IMR-90 (cell line): ENCODE data around the gene MAP1LC3A. TPM values are rescaled to one million over a fixed set of nuclear protein-coding genes. Genes with fewer than 3 reads are reported as not detected.

Source experiments
- ATAC-seq: fragments of 200-7000 bp; cut with Tn5 transposase; 2 replicates; pipeline ENCODE4 v1.9.1; 2020; ENCODE audit warnings: low read depth, mild to moderate bottlenecking, moderate library complexity
- BruUV-seq: library from RNA; stranded (reverse); fragments of 400-500 nt; replicated peaks from 2 replicates; lab custom pipeline; 2021; lab: Mats Ljungman, UMichigan
- CTCF ChIA-PET: fragments of 300-600 bp; formaldehyde crosslinking; extraction: SDS; loops from one replicate; lab custom pipeline; 2021; ENCODE audit warnings: antibody characterized with exemption; lab: Yijun Ruan, JAX
- POLR2A ChIA-PET: fragments of 300-600 bp; sonication (Branson Sonifier 250); formaldehyde crosslinking; loops from one replicate; lab custom pipeline; 2022; ENCODE audit warnings: antibody characterized with exemption; ENCODE audit not compliant: unreplicated experiment; lab: Charles Lee
- DNase-seq: peaks from one replicate; pipeline ENCODE4 v3.0.0; 2013
- H2AFZ ChIP-seq: replicated peaks from 2 replicates; pipeline ENCODE3; 2013; ENCODE audit warnings: low read length, mild to moderate bottlenecking; ENCODE audit not compliant: poor library complexity
- H2AK5ac ChIP-seq: 2 replicates; pipeline ENCODE4 v1.6.1; 2013; ENCODE audit warnings: low read depth, low read length, inconsistent platforms
- H2AK9ac ChIP-seq: replicated peaks from 2 replicates; pipeline ENCODE3; 2013; ENCODE audit warnings: mild to moderate bottlenecking, low read depth, low read length, moderate library complexity; ENCODE audit not compliant: poor library complexity
- H2BK120ac ChIP-seq: 2 replicates; pipeline ENCODE4 v1.6.1; 2013; ENCODE audit warnings: low read depth, low read length, inconsistent platforms
- H2BK15ac ChIP-seq: 3 replicates; pipeline ENCODE4 v1.6.1; 2013; ENCODE audit warnings: low read depth, low read length, inconsistent platforms
- H2BK20ac ChIP-seq: 2 replicates; pipeline ENCODE4 v1.6.1; 2013; ENCODE audit warnings: low read depth, mild to moderate bottlenecking, inconsistent platforms, low read length, moderate library complexity
- H2BK5ac ChIP-seq: 2 replicates; pipeline ENCODE4 v1.6.1; 2013; ENCODE audit warnings: mild to moderate bottlenecking, low read depth, low read length, inconsistent platforms; ENCODE audit not compliant: poor library complexity, severe bottlenecking
- H3K14ac ChIP-seq: replicated peaks from 2 replicates; pipeline ENCODE4 v1.6.1; 2013; ENCODE audit warnings: low read depth, low read length, inconsistent platforms
- H3K18ac ChIP-seq: 2 replicates; pipeline ENCODE4 v1.6.1; 2013; ENCODE audit warnings: low read depth, low read length, control low read depth
- H3K23ac ChIP-seq: 2 replicates; pipeline ENCODE4 v1.6.1; 2013; ENCODE audit warnings: low read depth, low read length, inconsistent platforms
- H3K27ac ChIP-seq: 2 replicates; pipeline ENCODE4 v1.5.1; 2013; ENCODE audit warnings: mild to moderate bottlenecking, control low read depth, low read length; ENCODE audit not compliant: insufficient read depth
- H3K27me3 ChIP-seq: 2 replicates; pipeline ENCODE4 v1.6.1; 2013; ENCODE audit warnings: low read length; ENCODE audit not compliant: control insufficient read depth, insufficient read depth
- H3K36me3 ChIP-seq: 2 replicates; pipeline ENCODE4 v1.6.1; 2013; ENCODE audit warnings: low read length, mixed read lengths; ENCODE audit not compliant: control insufficient read depth, insufficient read depth
- H3K4ac ChIP-seq: 2 replicates; pipeline ENCODE4 v1.6.1; 2013; ENCODE audit warnings: low read depth, low read length, inconsistent platforms
- H3K4me1 ChIP-seq: 2 replicates; pipeline ENCODE4 v1.6.1; 2013; ENCODE audit warnings: low read length, mixed read lengths; ENCODE audit not compliant: control insufficient read depth, insufficient read depth
- H3K4me2 ChIP-seq: 2 replicates; pipeline ENCODE4 v1.6.1; 2013; ENCODE audit warnings: low read depth, mild to moderate bottlenecking, control low read depth, low read length, moderate library complexity
- H3K4me3 ChIP-seq: 2 replicates; pipeline ENCODE4 v1.5.1; 2013; ENCODE audit warnings: low read depth, mild to moderate bottlenecking, control low read depth, low read length, moderate library complexity; ENCODE audit not compliant: insufficient read depth
- H3K56ac ChIP-seq: 2 replicates; pipeline ENCODE4 v1.6.1; 2013; ENCODE audit warnings: low read length, inconsistent platforms; ENCODE audit not compliant: insufficient read depth; ENCODE audit errors: extremely low read depth
- H3K79me1 ChIP-seq, 2 experiments: 2 replicates each; pipeline ENCODE4 v1.6.1; 2013; ENCODE audit warnings: low read length in 2 of 2, inconsistent platforms in 1 of 2, low read depth in 1 of 2
- H3K9ac ChIP-seq: 2 replicates; pipeline ENCODE4 v1.6.1; 2013; ENCODE audit warnings: low read depth, low read length, control low read depth
- H3K9me1 ChIP-seq: 2 replicates; pipeline ENCODE4 v1.6.1; 2013; ENCODE audit warnings: low read length, inconsistent platforms; ENCODE audit not compliant: insufficient read depth
- H3K9me3 ChIP-seq: 2 replicates; pipeline ENCODE4 v1.6.1; 2013; ENCODE audit warnings: low read length; ENCODE audit not compliant: control insufficient read depth, insufficient read depth
- H4K20me1 ChIP-seq: 2 replicates; pipeline ENCODE4 v1.6.1; 2013; ENCODE audit warnings: low read length, inconsistent platforms; ENCODE audit not compliant: insufficient read depth
- H4K5ac ChIP-seq: 2 replicates; pipeline ENCODE4 v1.6.1; 2013; ENCODE audit warnings: mild to moderate bottlenecking, low read depth, low read length, control low read depth
- H4K8ac ChIP-seq, 2 experiments: 2 replicates each; pipeline ENCODE4 v1.6.1; 2013; ENCODE audit warnings: low read depth in 2 of 2, low read length in 2 of 2, control low read depth in 1 of 2, inconsistent platforms in 1 of 2
- H4K91ac ChIP-seq: 2 replicates; pipeline ENCODE4 v1.6.1; 2013; ENCODE audit warnings: low read depth, low read length, inconsistent platforms; ENCODE audit not compliant: insufficient read depth
- BHLHE40 ChIP-seq: fragments of 150-350 bp; IDR thresholded peaks from 2 replicates; pipeline ENCODE4 v1.6.1; 2016; ENCODE audit warnings: mild to moderate bottlenecking, low read depth, low read length
- CEBPB ChIP-seq: IDR thresholded peaks from 2 replicates; pipeline ENCODE4 v1.6.1; 2012; ENCODE audit warnings: low read depth, low read length, improper control_type of control experiment
- CHD1 ChIP-seq: IDR thresholded peaks from 2 replicates; pipeline ENCODE4 v1.6.1; 2012; ENCODE audit warnings: low read depth, low read length, improper control_type of control experiment
- FOS ChIP-seq: fragments of 150-350 bp; IDR thresholded peaks from 2 replicates; pipeline ENCODE4 v1.6.1; 2016; ENCODE audit warnings: low read depth, low read length
- MAFK ChIP-seq: IDR thresholded peaks from 2 replicates; pipeline ENCODE4 v1.6.1; 2012; ENCODE audit warnings: low read depth, low read length, improper control_type of control experiment
- MAZ ChIP-seq: IDR thresholded peaks from 2 replicates; pipeline ENCODE4 v1.6.1; 2012; ENCODE audit warnings: low read depth, mild to moderate bottlenecking, low read length, improper control_type of control experiment, moderate library complexity, borderline replicate concordance
- MXI1 ChIP-seq: IDR thresholded peaks from 2 replicates; pipeline ENCODE4 v1.6.1; 2012; ENCODE audit warnings: low read depth, mild to moderate bottlenecking, low read length, moderate library complexity, borderline replicate concordance
- NFE2L2 ChIP-seq: fragments of 150-350 bp; IDR thresholded peaks from 2 replicates; pipeline ENCODE4 v1.6.1; 2016; ENCODE audit warnings: low read depth, mild to moderate bottlenecking, low read length
- POLR2A ChIP-seq: IDR thresholded peaks from 2 replicates; pipeline ENCODE4 v1.6.1; 2012; ENCODE audit warnings: mild to moderate bottlenecking, low read depth, low read length
- RAD21 ChIP-seq: IDR thresholded peaks from 2 replicates; pipeline ENCODE4 v1.6.1; 2012; ENCODE audit warnings: low read length, improper control_type of control experiment
- RCOR1 ChIP-seq: IDR thresholded peaks from 2 replicates; pipeline ENCODE4 v1.6.1; 2012; ENCODE audit warnings: mild to moderate bottlenecking, low read length, improper control_type of control experiment; ENCODE audit not compliant: insufficient replicate concordance
- RFX5 ChIP-seq: IDR thresholded peaks from 2 replicates; pipeline ENCODE4 v1.8.0; 2012; ENCODE audit warnings: low read depth, mild to moderate bottlenecking, low read length, moderate library complexity
- SMC3 ChIP-seq: fragments of 150-350 bp; IDR thresholded peaks from 2 replicates; pipeline ENCODE4 v1.6.1; 2016; ENCODE audit warnings: low read depth, mild to moderate bottlenecking, antibody characterized with exemption, low read length, moderate library complexity
- WGBS, 2 experiments: methylation state at CpG; one replicate each; pipeline versions ENCODE4 v1.1.5 to v1.1.7; 2013; ENCODE audit warnings: missing lambda C conversion rate in 2 of 2; ENCODE audit not compliant: insufficient read length in 1 of 2; ENCODE audit errors: extremely low coverage in 2 of 2; 5-methylcytosine and 5-hydroxymethylcytosine counted together
- dilution Hi-C: fragments of 300-500 bp; cut with HindIII; formaldehyde crosslinking; loops from one replicate; pipeline ENCODE4 v1.14.3; 2018; ENCODE audit warnings: low sequenced_read_pairs; ENCODE audit not compliant: unreplicated experiment
- in situ Hi-C: fragments of 300-500 bp; cut with MboI; formaldehyde crosslinking; loops from 3 replicates; pipeline ENCODE4 v1.14.3; 2019; ENCODE audit warnings: low sequenced_read_pairs, inconsistent platforms, mixed read lengths
- intact Hi-C: fragments of 100-400 bp; cut with micrococcal nuclease; formaldehyde crosslinking; loops from 2 replicates; pipeline ENCODE4 v1.10.0; 2022
- polyA plus RNA-seq, 3 experiments: library from polyadenylated mRNA; depleted of rRNA; stranded (reverse); fragments of >200 nt; gene quantifications; 2 replicates each; pipeline ENCODE4 v1.2.3, GENCODE V29; 2012; ENCODE audit warnings: low replicate concordance in 1 of 3
- total RNA-seq: library from RNA; depleted of rRNA; stranded (reverse); fragments of >200 nt; gene quantifications from 2 replicates; pipeline ENCODE4 v1.2.3, GENCODE V29; 2012
- TF ChIP-seq, protein P1 (sequence below): fragments of 150-350 bp; IDR thresholded peaks from 2 replicates; pipeline ENCODE4 v1.6.1; 2017; ENCODE audit warnings: mild to moderate bottlenecking, antibody characterized with exemption, low read length, low read depth
- TF ChIP-seq, protein P2 (sequence below): fragments of 150-350 bp; IDR thresholded peaks from 2 replicates; pipeline ENCODE4 v1.6.1; 2016; ENCODE audit warnings: low read depth, mild to moderate bottlenecking, low read length, moderate library complexity, borderline replicate concordance
- TF ChIP-seq, protein P3 (sequence below): conservative IDR thresholded peaks from 2 replicates; pipeline ENCODE4 v1.5.1; 2012; ENCODE audit warnings: mild to moderate bottlenecking, low read depth, low read length, improper control_type of control experiment

Gene MAP1LC3A
- total and polyA plus RNA-seq, 2 of the 4 experiments (the other 2 are of a cell fraction): 10.0 to 39.7 TPM

DNA sequence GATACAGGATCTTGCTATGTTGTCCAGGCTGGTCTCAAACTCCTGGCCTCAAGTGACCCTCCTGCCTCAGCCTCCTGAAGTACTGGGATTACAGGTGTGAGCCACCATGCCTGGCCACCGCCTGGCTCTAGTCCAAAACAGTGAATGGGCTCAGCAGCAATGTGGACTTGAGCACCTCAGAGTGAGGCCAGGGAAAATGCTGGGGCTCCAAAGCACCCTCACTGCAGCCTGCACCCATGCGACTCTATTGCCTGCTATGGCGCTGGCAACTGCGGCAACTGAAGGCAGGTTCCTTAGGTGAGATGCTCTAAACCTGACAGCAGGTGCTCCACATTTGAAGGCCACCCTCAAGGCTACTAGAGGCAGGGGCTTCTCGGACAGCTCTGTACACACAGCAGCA is 26.5 kb downstream of the MAP1LC3A start:
- no peak overlapping the region for H3K56ac ChIP-seq
- CTCF ChIA-PET: no interaction called here
- peaks cover 15% of the 10 kb centered on the region for H3K9me1 ChIP-seq
- H4K5ac ChIP-seq: no peak overlapping the region
- H3K9me3 ChIP-seq: no peaks in the 10 kb centered on the region
- no peak overlapping the region for H4K8ac ChIP-seq
- H4K91ac ChIP-seq: no peak overlapping the region
- no peaks in the 10 kb centered on the region for H3K27me3 ChIP-seq
- H3K4me3 ChIP-seq: no peak overlapping the region
- H2AK9ac ChIP-seq: no peak overlapping the region
- no peaks in the 10 kb centered on the region for H4K20me1 ChIP-seq
- dilution Hi-C loops (no loop called here), in situ Hi-C loops (loop anchor here (10.0 kb wide), 1 partner anchor 180 kb away; no protein-coding TSS in a partner anchor), intact Hi-C loops (no loop called here)
- no peak overlapping the region for H3K4ac ChIP-seq
- BruUV-seq: no TSS peak
- no peak overlapping the region for H3K27ac ChIP-seq
- H2BK5ac ChIP-seq: no peak overlapping the region
- H2AK5ac ChIP-seq: no peak overlapping the region
- peaks cover 0 to 3% of the 10 kb centered on the region in 2 experiments; a peak in 2 of 4 replicates for H3K79me1 ChIP-seq
- ATAC-seq (no peak), DNase-seq (no peak)
- WGBS, 2 experiments: 100% methylated on average over 4 of the region's 5 CpGs; no CpG with 5 or more reads in 1 of the 2 experiments
- TF ChIP-seq RFX5 (no peak), NFE2L2 (no peak), MXI1 (no peak), BHLHE40 (no peak), CHD1 (no peak), MAFK (no peak), RAD21 (no peak), SMC3 (no peak), POLR2A (no peak), RCOR1 (no peak), CEBPB (no peak), MAZ (no peak), FOS (no peak)
- TF ChIP-seq, protein P1, sequence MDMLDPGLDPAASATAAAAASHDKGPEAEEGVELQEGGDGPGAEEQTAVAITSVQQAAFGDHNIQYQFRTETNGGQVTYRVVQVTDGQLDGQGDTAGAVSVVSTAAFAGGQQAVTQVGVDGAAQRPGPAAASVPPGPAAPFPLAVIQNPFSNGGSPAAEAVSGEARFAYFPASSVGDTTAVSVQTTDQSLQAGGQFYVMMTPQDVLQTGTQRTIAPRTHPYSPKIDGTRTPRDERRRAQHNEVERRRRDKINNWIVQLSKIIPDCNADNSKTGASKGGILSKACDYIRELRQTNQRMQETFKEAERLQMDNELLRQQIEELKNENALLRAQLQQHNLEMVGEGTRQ: no peak
- TF ChIP-seq, protein P2, sequence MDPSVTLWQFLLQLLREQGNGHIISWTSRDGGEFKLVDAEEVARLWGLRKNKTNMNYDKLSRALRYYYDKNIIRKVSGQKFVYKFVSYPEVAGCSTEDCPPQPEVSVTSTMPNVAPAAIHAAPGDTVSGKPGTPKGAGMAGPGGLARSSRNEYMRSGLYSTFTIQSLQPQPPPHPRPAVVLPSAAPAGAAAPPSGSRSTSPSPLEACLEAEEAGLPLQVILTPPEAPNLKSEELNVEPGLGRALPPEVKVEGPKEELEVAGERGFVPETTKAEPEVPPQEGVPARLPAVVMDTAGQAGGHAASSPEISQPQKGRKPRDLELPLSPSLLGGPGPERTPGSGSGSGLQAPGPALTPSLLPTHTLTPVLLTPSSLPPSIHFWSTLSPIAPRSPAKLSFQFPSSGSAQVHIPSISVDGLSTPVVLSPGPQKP: no peak
- TF ChIP-seq, protein P3, sequence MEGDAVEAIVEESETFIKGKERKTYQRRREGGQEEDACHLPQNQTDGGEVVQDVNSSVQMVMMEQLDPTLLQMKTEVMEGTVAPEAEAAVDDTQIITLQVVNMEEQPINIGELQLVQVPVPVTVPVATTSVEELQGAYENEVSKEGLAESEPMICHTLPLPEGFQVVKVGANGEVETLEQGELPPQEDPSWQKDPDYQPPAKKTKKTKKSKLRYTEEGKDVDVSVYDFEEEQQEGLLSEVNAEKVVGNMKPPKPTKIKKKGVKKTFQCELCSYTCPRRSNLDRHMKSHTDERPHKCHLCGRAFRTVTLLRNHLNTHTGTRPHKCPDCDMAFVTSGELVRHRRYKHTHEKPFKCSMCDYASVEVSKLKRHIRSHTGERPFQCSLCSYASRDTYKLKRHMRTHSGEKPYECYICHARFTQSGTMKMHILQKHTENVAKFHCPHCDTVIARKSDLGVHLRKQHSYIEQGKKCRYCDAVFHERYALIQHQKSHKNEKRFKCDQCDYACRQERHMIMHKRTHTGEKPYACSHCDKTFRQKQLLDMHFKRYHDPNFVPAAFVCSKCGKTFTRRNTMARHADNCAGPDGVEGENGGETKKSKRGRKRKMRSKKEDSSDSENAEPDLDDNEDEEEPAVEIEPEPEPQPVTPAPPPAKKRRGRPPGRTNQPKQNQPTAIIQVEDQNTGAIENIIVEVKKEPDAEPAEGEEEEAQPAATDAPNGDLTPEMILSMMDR: no peak
- H3K23ac ChIP-seq: no peak overlapping the region
- H2BK20ac ChIP-seq: no peak overlapping the region
- no peak overlapping the region for H3K14ac ChIP-seq
- H3K4me1 ChIP-seq: peaks cover 15% of the 10 kb centered on the region
- POLR2A ChIA-PET: interaction anchor here (0.6 kb wide), 1 partner anchor 507 kb away, joined by 4 read pairs; no protein-coding TSS in a partner anchor
- H2AFZ ChIP-seq: no peak overlapping the region
- H3K18ac ChIP-seq: no peak overlapping the region
- no peak overlapping the region for H3K4me2 ChIP-seq
- H3K36me3 ChIP-seq: peaks cover 4% of the 10 kb centered on the region
- no peak overlapping the region for H2BK15ac ChIP-seq
- H3K9ac ChIP-seq: no peak overlapping the region
- H2BK120ac ChIP-seq: no peak overlapping the region
